Panc1 (cell line): Measurements from ENCODE around the gene RPS6KA1. TPM values are rescaled to one million over a fixed set of nuclear protein-coding genes. Genes with fewer than 3 reads are reported as not detected.
A peak's percentile ranks its signal among the peaks of the same experiment; 100 is the strongest.

Experiments used
- ATAC-seq: fragments of 200-7000 bp; cut with Tn5 transposase; 2 replicates; pipeline ENCODE4 v1.9.1; 2020; ENCODE audit warnings: mild to moderate bottlenecking, moderate library complexity
- BruUV-seq: library from RNA; stranded (reverse); fragments of 400-500 nt; replicated peaks from 2 replicates; lab custom pipeline; 2021; lab: Mats Ljungman, UMichigan
- CTCF ChIA-PET: fragments of 300-600 bp; sonication (Branson Sonifier 250); formaldehyde crosslinking; loops from one replicate; lab custom pipeline; 2022; ENCODE audit warnings: antibody characterized with exemption; lab: Charles Lee
- POLR2A ChIA-PET: fragments of 300-600 bp; sonication (Branson Sonifier 250); formaldehyde crosslinking; loops from one replicate; lab custom pipeline; 2022; ENCODE audit warnings: antibody characterized with exemption; lab: Charles Lee
- DNase-seq: peaks from one replicate; pipeline ENCODE4 v3.0.0-alpha.2; 2010; ENCODE audit warnings: low read depth, low spot score
- H3K27ac ChIP-seq: 2 replicates; pipeline ENCODE4 v1.5.1; 2011; ENCODE audit warnings: mild to moderate bottlenecking, low read length, inconsistent platforms
- H3K27me3 ChIP-seq: fragments of 200-500 bp; sonication (Bioruptor generic); 2 replicates; pipeline ENCODE4 v1.6.0; 2014; ENCODE audit warnings: low read length, inconsistent platforms; ENCODE audit not compliant: control insufficient read depth, insufficient read depth
- H3K36me3 ChIP-seq: fragments of 200-500 bp; sonication (Bioruptor generic); 2 replicates; pipeline ENCODE4 v1.5.1; 2014; ENCODE audit warnings: inconsistent platforms, mild to moderate bottlenecking, low read length, moderate library complexity; ENCODE audit not compliant: control insufficient read depth, insufficient read depth
- H3K4me1 ChIP-seq: 2 replicates; pipeline ENCODE4 v1.5.1; 2011; ENCODE audit warnings: inconsistent platforms, mild to moderate bottlenecking, low read length, moderate library complexity; ENCODE audit not compliant: control insufficient read depth, insufficient read depth
- H3K4me3 ChIP-seq, 2 experiments: 2 replicates each; pipeline ENCODE4 v1.5.1; 2011 to 2012; ENCODE audit warnings: low read depth in 2 of 2, low read length in 2 of 2, mild to moderate bottlenecking in 2 of 2, inconsistent platforms in 1 of 2, moderate library complexity in 1 of 2
- H3K9me3 ChIP-seq: fragments of 200-500 bp; sonication (Bioruptor generic); 2 replicates; pipeline ENCODE4 v1.5.1; 2014; ENCODE audit warnings: low read depth, mild to moderate bottlenecking, inconsistent platforms, low read length, moderate library complexity; ENCODE audit not compliant: control insufficient read depth, insufficient read depth
- POLR2AphosphoS5 ChIP-seq: IDR thresholded peaks from 2 replicates; pipeline ENCODE4 v1.6.1; 2012; ENCODE audit warnings: mild to moderate bottlenecking, low read depth, low read length, moderate library complexity
- SIN3A ChIP-seq: IDR thresholded peaks from 2 replicates; pipeline ENCODE4 v1.6.1; 2012; ENCODE audit warnings: low read depth, mild to moderate bottlenecking, low read length, moderate library complexity, borderline replicate concordance; ENCODE audit not compliant: insufficient read depth
- TCF7L2 ChIP-seq: IDR thresholded peaks from 2 replicates; pipeline ENCODE4 v1.6.1; 2011; ENCODE audit warnings: mild to moderate bottlenecking, low read depth, low read length, inconsistent platforms
- in situ Hi-C: cut with HindIII; loops from 2 replicates; pipeline ENCODE4 v1.10.0; 2016; ENCODE audit warnings: low sequenced_read_pairs, low pct_unique_long_range_greater_than_20kb
- intact Hi-C: fragments of 100-400 bp; cut with micrococcal nuclease; formaldehyde crosslinking; loops from one replicate; pipeline ENCODE4 v1.10.0; 2022; ENCODE audit not compliant: unreplicated experiment
- total RNA-seq: library from RNA; stranded (reverse); gene quantifications from one replicate; pipeline ENCODE4 v1.2.1, GENCODE V29; 2021; ENCODE audit not compliant: unreplicated experiment
- TF ChIP-seq, protein P1 (sequence below): fragments of 450-650 bp; IDR thresholded peaks from 2 replicates; pipeline ENCODE4 v1.5.1; 2017; ENCODE audit warnings: mild to moderate bottlenecking
- TF ChIP-seq, protein P2 (sequence below), 2 experiments: IDR thresholded peaks; 2 replicates each; pipeline ENCODE4 v1.6.1; 2011 to 2012; ENCODE audit warnings: low read depth in 2 of 2, control low read depth in 1 of 2, low read length in 1 of 2, mild to moderate bottlenecking in 1 of 2, moderate library complexity in 1 of 2; ENCODE audit not compliant: insufficient read depth in 1 of 2

Gene RPS6KA1
- total RNA-seq, 1 experiment from 2014 or later = 44.0 TPM

DNA sequence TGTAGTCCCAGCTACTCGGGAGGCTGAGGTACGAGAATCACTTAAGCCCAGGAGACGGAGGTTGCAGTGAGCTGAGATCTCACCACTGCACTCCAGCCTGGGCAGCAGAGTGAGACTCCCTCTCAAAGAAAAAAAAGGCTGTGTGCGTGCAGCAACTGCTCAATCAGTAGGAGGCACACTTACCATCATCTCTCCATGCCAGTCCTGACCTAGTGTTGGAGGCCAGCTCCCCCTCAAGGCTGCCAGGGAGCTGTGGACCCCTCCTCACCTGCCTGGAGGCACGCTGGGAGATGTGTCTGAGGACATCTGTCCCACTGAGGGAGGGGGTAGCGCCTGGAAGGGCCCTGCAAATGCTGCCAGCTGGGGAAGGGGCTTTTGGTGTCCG lies 11.9 kb downstream of the RPS6KA1 start:
- POLR2A ChIA-PET = no interaction called here
- no TSS peak for BruUV-seq

DNA sequence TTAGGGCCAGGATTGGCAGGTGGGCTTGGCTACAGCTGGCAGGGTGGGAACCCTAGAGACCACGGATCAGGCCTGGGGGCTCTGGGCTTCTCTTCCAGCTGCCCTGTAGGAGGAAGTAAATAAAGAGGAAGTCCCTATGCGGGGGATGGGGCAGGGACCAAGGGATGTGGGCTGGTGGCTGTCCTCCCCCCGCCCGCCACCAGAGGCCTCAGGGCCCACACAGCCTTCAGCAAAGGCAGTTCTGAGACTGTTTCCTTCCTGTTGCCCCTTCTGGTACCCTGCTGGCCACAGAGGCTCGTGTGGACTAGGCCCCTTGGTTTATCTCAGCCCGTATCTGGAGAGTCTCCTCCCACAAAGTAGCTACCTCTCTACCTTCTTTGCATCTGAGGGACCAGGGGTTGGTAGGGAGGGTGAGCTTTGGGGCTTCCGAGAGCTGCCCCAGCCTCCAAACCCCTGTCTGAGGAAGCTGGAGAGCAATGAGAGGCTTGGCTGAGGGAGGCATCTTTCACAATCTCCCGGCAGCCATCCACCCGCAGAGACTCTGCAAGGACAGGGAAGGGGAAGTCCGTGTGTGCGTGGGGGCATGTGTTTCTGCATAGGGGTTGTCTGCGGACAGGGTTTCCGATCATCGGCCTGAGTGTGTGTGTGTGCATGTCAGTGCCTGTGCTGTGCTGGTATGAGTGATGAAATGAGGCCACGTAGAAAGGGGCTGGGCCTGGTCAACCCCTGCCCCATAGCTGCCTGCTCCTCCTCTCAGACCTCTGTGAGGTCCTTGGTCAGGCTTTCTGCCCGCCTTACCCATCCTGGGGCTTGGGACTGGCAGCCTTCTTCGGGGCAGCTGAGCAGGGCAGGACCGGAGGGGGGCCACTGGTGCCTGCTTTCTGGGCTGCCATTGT lies 12.5 kb downstream of the RPS6KA1 start:
- TF ChIP-seq POLR2AphosphoS5 = no peak
- TF ChIP-seq SIN3A = no peak
- TF ChIP-seq TCF7L2 = no peak
- TF ChIP-seq, protein P1, sequence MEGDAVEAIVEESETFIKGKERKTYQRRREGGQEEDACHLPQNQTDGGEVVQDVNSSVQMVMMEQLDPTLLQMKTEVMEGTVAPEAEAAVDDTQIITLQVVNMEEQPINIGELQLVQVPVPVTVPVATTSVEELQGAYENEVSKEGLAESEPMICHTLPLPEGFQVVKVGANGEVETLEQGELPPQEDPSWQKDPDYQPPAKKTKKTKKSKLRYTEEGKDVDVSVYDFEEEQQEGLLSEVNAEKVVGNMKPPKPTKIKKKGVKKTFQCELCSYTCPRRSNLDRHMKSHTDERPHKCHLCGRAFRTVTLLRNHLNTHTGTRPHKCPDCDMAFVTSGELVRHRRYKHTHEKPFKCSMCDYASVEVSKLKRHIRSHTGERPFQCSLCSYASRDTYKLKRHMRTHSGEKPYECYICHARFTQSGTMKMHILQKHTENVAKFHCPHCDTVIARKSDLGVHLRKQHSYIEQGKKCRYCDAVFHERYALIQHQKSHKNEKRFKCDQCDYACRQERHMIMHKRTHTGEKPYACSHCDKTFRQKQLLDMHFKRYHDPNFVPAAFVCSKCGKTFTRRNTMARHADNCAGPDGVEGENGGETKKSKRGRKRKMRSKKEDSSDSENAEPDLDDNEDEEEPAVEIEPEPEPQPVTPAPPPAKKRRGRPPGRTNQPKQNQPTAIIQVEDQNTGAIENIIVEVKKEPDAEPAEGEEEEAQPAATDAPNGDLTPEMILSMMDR = no peak
- TF ChIP-seq, protein P2, sequence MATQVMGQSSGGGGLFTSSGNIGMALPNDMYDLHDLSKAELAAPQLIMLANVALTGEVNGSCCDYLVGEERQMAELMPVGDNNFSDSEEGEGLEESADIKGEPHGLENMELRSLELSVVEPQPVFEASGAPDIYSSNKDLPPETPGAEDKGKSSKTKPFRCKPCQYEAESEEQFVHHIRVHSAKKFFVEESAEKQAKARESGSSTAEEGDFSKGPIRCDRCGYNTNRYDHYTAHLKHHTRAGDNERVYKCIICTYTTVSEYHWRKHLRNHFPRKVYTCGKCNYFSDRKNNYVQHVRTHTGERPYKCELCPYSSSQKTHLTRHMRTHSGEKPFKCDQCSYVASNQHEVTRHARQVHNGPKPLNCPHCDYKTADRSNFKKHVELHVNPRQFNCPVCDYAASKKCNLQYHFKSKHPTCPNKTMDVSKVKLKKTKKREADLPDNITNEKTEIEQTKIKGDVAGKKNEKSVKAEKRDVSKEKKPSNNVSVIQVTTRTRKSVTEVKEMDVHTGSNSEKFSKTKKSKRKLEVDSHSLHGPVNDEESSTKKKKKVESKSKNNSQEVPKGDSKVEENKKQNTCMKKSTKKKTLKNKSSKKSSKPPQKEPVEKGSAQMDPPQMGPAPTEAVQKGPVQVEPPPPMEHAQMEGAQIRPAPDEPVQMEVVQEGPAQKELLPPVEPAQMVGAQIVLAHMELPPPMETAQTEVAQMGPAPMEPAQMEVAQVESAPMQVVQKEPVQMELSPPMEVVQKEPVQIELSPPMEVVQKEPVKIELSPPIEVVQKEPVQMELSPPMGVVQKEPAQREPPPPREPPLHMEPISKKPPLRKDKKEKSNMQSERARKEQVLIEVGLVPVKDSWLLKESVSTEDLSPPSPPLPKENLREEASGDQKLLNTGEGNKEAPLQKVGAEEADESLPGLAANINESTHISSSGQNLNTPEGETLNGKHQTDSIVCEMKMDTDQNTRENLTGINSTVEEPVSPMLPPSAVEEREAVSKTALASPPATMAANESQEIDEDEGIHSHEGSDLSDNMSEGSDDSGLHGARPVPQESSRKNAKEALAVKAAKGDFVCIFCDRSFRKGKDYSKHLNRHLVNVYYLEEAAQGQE (IDR thresholded peaks at IDR 0.05; ENCODE audit: insufficient read depth in 1 of 2, low read depth in 2 of 2, low read length in 1 of 2) = no peak
- Histone ChIP-seq H3K9me3 (no peaks in the 10 kb centered on the region), H3K4me3 (no peak overlapping the region), H3K4me1 (peaks cover 3% of the 10 kb centered on the region; the same call in 1 of the 2 replicates), H3K27ac (no peak overlapping the region), H3K27me3 (no peaks in the 10 kb centered on the region), H3K36me3 (no peaks in the 10 kb centered on the region)
- ATAC-seq (peak; percentile 64), DNase-seq (no peak)
- intact Hi-C loops = no loop called here
- ChIA-PET CTCF (no interaction called here), POLR2A (no interaction called here)
- BruUV-seq = no TSS peak
- in situ Hi-C loops = no loop called here

More for the DNA sequence above, 11.9 kb downstream of the RPS6KA1 start:
- no peak for DNase-seq
- Histone ChIP-seq H3K4me3 (no peak overlapping the region), H3K27ac (no peak overlapping the region), H3K4me1 (peaks cover 3% of the 10 kb centered on the region; the same call in 1 of the 2 replicates), H3K36me3 (no peaks in the 10 kb centered on the region), H3K9me3 (no peaks in the 10 kb centered on the region), H3K27me3 (no peaks in the 10 kb centered on the region)
- CTCF ChIA-PET = no interaction called here
- in situ Hi-C loops = no loop called here
- intact Hi-C loops = no loop called here
- TF ChIP-seq, protein P1 = no peak
- TF ChIP-seq POLR2AphosphoS5 = no peak
- no peak for ATAC-seq
